ENCODE measurements around the gene FXYD6.

Gene FXYD6

DNA sequence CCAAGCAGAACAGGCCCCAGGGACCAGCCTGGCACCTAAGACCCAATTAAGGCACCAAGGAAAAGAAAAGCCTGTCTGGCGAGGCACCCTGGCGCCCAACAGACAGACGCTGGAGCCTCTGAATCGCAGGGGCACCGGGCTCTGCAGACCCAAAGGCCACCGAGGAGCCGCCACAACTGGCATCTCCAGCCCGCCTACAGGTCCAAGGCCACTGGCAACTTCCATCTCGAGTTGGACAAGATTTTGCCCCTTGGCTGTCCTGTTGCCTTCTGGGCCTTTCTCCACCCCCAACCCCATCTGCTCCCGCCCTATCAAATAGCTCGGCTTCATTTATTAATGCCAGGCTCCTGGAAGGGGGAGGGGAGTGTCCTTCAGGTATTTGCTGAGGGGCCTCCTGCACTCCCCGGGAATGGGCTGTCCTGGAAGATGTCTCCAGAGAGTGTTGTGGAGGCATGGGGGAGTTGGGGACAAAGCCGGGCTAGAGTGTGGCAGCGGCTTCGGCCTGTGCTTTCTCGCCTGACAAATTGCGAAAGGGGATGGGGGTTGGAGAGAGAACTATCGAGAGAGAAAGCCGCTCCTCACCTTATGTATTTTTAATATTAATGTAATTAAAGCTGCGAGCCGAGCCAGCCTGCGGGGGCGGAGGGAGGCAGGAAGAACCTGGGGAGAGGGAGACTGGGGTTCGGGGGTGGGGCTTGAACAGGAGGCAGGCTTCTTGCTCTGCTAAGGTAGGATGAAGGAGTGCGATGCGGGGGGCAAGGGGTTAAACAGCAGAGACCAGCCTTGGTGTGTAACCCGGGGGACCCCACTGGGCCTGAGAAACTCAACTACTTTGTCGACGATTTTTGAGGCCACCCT is 81.5 kb downstream of the FXYD6 start:
- no peak for DNase-seq (ENCODE audit: low read depth, low spot score)

DNA sequence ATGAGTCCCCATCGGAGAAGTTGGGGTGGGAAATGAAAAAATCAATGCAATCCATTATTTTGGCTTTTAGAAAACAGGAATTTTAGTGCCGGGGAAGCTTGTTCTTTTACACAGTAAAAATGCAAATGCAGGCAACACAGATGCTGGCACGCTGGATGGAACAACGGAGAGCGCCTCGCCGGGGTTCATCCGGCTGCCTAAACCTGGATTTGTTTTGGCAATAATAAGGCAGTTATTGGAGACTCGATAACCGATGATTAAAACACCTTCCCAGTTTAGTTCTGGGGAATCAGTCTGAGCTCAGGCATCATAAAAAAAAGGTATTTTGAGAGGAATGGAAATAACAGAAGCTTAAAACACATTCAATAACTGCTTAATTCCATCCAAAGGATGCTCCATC is 82.3 kb downstream of the FXYD6 start:
- no peak for DNase-seq (ENCODE audit: low read depth, low spot score)

GRCh38 chr11:117793583-117793982 is 82.9 kb downstream of the FXYD6 start:
- no peak for DNase-seq (ENCODE audit: low read depth, low spot score)

- no peak for DNase-seq (ENCODE audit: low read depth, low spot score)
Measured at GRCh38 chr11:117792992-117793391, 83.5 kb downstream of the FXYD6 start.

- no peak for DNase-seq (ENCODE audit: low read depth, low spot score)
Measured at GRCh38 chr11:117792241-117792640, 84.2 kb downstream of the FXYD6 start.

GRCh38 chr11:117790279-117790678 is 86.2 kb downstream of the FXYD6 start:
- DNase-seq (ENCODE audit: low read depth, low spot score) = no peak

GRCh38 chr11:117789241-117789640 is 87.2 kb downstream of the FXYD6 start:
- DNase-seq (ENCODE audit: low read depth, low spot score) = no peak

All from smooth muscle cell of the brain vasculature (primary cell).